HG02610 (cell line): ENCODE measurements around the gene SGTA.

Source experiments
- ATAC-seq: cut with Tn5 transposase; IDR thresholded peaks from one replicate; pipeline ENCODE4 v1.9.1; 2021; ENCODE audit warnings: mild to moderate bottlenecking, moderate library complexity; ENCODE audit not compliant: unreplicated experiment

Gene SGTA

DNA sequence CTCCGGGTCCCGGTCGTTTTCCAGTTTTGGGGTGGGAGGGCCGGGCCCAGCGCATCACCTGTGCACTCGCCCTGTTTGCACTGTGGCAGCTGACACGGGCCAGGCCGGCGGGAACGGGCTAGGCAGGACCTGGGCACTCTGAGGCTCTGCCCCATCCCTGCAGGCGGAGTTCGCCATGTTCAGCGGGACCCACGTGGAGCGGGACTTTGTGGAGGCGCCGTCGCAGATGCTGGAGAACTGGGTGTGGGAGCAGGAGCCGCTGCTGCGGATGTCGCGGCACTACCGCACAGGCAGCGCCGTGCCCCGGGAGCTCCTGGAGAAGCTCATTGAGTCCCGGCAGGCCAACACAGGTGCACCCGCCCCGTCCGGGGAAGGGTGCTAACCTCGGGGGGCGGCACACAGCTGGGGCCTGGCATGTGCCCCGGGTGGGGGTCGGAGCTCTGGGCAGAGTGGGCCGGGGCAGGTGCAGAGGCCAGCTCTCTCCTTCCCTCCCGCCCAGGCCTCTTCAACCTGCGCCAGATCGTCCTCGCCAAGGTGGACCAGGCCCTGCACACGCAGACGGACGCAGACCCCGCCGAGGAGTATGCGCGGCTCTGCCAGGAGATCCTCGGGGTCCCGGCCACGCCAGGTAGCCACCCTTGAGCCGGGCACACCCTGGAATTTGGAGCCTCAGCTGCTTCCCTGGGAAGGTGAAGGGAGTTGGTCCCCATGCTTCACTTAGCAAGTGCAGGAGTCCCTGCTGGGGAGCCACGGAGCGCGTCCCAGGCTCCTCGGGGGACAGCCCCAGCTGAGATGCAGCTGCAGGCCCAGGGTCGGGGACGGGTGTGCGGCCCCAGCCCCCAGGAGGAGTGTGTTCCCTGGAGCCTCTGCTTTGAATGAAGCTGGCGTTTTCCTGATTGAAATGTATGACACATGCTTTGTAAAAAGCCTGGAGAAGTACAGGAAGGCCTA, 27.3 kb upstream of the SGTA start:
- ATAC-seq = no peak

- no peak for ATAC-seq
These were observed 26.5 kb upstream of the SGTA start for GRCh38 chr19:2809387-2810140.

DNA sequence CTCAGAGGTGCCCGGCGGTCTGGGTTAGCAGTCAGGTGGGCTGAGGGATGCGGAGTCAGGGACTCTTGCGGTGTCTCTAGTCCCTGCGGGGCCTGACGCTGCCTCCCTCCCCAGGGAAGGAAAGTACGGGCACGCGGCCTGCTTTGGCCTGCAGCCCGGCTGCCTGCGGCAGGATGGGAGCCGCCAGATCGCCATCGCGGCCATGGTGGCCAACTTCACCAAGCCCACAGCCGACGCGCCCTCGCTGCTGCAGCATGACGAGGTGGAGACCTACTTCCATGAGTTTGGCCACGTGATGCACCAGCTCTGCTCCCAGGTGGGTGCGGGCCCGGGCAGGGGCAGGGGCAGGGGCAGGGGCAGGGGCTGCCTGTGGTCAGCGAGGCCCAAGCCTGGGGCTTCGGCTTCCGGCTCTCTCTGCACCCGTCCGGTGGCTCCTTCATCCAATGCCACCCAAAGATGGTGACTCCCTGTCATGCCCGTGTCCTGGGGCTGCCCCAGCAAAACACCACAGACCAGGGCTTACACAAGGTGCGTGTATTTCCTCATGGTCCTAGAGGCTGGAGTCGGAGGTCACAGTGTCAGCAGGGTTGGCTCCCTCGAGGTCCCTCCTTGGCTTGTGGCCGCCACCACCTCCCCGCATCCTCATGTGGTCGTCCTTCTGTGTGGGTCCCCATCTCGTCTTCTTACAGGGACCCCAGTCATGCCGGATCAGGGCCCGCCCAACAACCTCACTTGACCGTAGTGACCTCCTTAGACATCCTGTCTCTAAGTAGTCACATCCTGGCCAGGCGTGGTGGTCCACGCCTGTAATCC, 25.3 kb upstream of the SGTA start:
- ATAC-seq = no peak

DNA sequence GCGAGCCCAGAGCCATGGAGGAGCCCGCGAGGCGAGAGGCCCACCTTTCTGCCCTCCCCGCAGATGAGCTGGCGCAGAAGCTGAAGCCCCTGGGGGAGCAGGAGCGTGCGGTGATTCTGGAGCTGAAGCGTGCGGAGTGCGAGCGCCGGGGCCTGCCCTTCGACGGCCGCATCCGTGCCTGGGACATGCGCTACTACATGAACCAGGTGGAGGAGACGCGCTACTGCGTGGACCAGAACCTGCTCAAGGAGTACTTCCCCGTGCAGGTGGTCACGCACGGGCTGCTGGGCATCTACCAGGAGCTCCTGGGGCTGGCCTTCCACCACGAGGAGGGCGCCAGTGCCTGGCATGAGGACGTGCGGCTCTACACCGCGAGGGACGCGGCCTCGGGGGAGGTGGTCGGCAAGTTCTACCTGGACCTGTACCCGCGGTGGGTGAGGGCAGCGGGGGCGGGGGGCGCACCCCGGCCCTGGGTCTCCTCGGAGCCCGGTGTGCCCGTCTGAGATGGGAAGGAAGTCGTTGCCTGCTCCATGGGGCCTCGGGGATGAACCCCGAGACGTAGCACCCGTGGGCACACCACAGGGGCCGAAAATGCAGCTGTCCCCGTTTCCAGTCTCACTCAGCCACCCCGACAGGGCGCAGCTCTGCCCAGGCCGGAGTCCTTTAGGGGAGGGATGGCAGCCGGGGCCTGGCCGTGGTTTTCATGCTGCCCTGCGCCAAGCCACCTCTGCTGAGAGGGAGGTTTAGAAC, 24.5 kb upstream of the SGTA start:
- ATAC-seq = no peak

DNA sequence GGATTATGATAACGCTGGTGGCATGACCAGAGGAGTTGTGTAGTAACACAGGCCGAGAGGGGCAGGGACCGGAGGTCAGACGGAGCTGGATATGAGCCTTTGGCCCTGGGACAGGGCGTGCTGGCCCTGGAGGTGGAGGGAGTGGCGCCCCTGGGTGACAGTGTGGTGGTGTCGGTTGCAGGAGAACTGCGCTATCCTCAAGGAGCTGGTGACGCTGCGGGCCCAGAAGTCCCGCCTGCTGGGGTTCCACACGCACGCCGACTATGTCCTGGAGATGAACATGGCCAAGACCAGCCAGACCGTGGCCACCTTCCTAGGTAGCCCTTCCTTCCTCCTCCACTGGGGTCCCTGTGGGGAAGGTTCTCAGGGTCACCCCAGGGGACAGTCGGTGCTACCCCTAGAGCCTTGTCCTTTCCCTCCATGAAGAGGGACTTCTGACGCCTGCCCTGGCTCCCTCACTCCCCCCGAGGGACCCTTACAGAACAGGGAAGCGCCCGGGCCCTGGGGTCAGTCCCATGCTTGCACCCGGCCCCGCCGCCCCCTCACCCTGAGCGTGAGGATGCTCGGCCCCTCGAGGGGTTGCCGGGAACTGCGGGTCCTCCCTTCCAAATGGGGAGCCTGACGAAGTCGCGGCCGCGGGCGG, 23.8 kb upstream of the SGTA start:
- ATAC-seq = no peak

DNA sequence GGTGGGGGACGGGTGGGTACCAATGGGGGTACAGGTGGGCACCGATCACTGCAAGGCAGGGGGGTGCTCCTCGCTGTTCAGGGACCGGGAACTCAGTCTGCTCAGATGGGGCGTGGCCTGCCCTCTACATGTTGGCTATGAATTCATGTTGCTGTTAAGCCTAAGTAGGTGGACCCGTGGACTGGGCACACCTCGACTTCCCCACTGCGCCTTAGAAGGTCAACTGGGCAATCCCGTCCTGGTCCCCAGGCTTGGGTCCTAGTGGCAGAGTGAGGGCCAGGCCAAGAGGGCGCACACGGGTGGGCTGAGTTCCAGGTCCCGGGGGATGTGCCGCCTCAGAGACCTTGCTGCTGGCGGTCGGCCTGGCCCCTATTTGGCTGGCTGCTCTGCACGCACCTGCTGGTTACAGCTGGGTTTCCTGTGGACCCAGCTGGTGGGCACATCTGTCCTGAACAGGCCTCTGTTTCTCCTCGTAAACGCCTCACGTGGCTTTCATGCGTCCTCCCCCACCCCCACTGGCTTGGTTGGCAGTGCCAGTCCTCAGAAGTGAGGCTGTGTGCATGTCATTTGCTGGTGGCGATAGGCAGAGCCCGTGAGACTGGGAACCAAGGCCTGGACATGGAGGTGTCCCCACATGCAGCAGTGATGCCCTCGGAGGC, 23.0 kb upstream of the SGTA start:
- no peak for ATAC-seq

- no peak for ATAC-seq
These were observed 22.3 kb upstream of the SGTA start for GRCh38 chr19:2805261-2805900.

DNA sequence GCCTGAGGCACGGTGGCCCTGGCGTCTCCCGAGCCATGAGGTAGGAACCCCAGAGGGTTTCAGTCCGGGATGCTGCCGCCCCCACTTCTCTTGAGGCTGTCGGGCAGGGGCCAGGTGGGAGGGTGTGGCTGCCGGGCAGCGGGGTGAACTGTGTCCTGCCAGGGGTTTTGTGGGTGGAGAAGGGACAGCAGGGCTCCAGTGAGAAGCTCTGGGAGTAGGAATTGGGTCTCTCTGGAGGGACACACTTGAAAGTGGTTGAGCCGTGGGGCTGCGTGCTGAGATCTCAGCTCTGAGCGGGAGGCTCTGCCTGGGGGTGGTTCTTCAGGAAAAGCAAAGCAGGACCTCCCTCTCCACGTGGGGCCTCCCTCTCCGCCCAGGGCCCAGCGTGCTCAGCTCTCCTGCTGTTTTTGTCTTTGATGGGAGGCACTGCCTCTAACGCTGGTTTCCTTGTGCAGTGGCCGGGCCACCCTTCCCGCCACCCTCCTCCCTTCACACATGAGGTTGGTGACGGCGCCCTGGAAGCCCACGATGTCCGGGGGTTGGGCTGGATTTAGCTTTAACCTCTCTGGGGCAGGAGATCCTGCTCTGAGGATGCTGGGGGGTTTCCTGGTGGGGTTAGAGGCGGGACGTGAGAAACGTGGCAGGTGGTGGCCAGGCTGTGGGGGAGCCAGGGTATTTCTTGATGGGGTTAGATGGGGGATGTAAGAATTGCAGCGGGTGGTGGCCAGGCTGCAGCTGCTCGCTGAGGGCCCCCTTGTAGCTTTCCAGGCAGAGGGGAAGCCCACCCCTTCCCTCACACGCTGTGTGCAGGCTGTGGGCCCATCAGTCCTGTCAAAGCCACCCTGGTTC, 21.3 kb upstream of the SGTA start:
- no peak for ATAC-seq

- no peak for ATAC-seq
These were observed 20.5 kb upstream of the SGTA start for GRCh38 chr19:2803486-2804155.

DNA sequence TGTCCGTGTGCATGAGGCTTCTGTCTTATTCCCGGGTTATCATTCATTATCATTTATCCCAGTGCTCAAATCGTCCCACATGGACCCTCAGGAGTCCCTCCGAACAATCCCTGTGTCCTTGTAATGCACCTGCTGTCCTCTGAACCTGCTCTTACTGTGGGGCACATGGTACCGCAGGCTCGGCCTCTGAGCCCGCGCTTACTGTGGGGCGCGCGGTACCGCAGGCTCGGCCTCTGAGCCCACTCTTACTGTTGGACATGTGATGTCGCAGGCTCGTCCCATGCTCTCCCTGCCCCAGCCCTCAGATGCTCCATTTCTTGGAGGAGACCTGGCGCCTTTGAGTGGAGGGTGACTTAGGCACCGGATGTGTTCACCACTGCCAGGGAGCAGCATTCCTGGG, 19.8 kb upstream of the SGTA start:
- no peak for ATAC-seq

DNA sequence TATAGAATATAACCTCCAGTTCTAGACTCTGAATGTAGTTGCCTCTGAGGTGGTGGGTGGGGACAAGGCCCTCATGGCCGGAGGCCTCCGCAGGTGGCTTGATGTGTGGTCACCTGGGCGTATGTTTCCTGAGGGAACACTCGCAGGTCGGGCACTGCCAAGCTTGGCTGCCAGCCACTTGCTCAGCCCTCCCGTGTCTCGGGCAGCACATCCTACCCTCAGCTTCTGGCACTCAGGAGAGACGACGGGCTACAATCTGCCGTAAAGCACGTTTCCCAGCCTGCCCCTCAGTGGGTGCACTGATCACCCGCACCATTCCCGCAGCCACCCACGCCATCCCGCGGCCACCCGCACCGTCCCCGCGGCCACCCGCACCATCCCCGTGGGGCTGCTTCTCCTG, 17.4 kb upstream of the SGTA start:
- no peak for ATAC-seq

DNA sequence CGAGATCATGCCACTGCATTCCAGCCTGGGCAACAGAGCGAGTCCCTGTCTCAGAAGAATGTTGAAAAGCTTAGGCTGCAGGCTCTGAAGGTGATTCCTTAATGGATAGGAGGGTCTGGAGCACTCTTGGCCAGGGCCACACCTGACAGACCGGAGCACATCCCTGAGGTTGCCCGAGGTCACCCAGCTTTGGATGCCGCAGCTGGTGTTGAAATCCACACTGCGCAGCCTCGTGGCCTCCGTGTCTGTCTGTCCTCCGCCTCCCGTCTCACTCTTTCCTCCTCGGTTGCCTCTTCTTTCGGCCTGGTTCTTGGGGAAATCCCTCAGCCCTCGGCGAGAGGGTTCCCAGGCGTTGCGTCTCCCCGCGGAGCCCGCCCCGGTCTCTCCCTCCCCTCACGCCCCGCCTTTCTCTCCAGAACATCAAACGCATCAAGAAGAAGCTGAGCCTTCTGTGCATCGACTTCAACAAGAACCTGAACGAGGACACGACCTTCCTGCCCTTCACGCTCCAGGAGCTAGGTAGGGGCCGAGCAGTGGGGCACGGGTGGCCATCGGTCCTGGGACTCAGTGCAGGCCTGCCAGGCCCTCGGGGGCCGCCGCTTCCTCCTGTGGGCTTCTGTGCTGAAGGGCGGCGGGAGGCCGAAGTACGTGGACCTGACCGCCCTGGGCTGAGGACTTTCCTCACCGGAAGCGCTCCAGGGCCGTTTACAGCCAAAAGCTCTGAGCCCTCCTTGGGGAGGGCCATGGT, 16.4 kb upstream of the SGTA start:
- no peak for ATAC-seq

DNA sequence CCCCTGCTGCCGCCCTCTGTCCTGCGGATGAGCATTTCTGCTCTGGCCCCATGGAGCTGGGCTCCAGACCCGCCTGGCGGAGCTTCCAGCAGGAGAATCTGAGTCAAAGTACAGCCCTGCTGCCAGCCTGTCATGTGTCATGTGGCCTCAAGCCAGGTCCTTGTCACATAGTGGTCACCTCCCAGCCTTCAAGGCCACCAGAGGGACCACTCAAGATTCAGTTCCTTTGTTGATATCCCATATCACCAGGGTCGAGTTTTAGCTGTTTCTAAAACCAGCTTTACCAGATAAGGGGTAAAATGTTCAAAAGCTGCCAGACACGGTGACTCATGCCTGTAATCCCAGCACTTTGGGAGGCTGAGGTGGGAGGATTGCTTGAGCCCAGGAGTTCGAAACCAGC, 15.7 kb upstream of the SGTA start:
- no peak for ATAC-seq

DNA sequence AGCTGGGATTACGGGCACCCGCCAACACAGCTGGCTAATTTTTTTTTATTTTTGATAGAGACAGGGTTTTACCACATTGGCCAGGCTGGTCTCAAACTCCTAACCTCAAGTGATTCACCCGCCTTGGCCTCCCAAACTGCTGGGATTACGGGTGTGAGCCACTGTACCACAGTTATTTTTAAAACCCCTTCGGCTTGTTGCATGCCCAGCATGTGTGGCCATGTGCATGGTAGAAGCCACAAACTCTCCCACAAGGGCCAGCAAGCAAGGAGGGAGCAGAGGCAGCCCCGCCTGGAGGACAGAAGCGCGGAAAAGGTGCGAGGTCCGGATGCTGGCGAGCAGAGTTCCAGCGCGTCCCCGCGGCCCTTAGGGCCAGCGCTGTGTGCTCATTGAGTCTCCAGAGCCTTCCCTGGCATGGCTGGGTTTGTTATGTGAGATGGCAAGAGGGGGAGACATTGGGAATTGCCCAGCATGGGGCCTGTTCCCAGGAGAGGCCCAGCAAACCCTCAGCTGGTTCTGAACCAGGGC, 15.1 kb upstream of the SGTA start:
- ATAC-seq = no peak

GRCh38 chr19:2797280-2797679, 14.2 kb upstream of the SGTA start:
- ATAC-seq = no peak

DNA sequence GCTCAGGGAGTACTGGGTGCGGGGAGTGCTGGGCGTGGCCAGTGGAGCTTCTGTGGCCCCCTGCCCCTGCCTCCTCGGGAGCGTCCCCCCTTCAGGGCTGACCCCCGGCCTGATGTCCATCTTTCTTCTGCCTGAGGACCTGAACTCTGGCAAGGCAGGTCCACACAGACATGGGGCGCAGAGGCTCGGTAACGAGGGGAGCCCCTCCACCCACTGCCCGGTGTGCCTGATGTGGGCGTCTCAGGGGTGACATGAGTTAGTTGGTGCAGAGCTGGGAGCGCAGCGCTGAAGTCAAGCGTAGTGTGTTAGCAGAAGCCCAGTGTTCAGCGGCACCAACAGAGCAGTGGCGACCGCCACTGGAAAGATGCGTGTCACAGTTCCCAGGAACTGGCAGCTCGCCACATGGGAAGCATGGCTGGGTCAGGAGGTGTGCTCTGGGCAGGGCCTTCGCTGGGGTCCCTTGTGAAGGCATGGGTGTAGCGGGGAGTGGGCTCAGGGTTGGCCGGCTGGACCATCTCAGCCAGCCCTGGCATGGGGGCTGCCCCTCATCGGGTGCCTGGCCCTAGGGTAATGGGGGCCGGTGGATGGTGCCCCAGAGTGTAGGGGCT, 13.7 kb upstream of the SGTA start:
- no peak for ATAC-seq
